Right lobe of liver (tissue), 6 donors: ENCODE results near the gene RELL2. TPM values are rescaled to one million over a fixed set of nuclear protein-coding genes. Genes with fewer than 3 reads are reported as not detected.

Source experiments
- ATAC-seq, 4 donors: fragments of 200-7000 bp; cut with Tn5 transposase; one replicate each; pipeline ENCODE4 v1.9.1; 2020; ENCODE audit warnings: mild to moderate bottlenecking in 4 of 4, moderate library complexity in 4 of 4
- DNase-seq, 3 donors: peaks; one replicate each; pipeline ENCODE4 v3.0.0-alpha.2; 2020
- H3K27ac ChIP-seq, 3 donors: fragments of 200-600 bp; one replicate each; pipeline ENCODE4 v1.8.0; 2022
- H3K27me3 ChIP-seq, 2 donors: fragments of 200-600 bp; one replicate each; pipeline ENCODE4 v1.8.0; 2022
- H3K36me3 ChIP-seq, 4 donors: fragments of 200-600 bp; sonication (generic) in 1 of 4; one replicate each; pipeline versions ENCODE4 v1.5.1 to v1.8.0; 2017 to 2022; ENCODE audit warnings: control low read depth in 1 of 4
- H3K4me1 ChIP-seq, 4 donors: fragments of 200-600 bp; sonication (generic) in 1 of 4; one replicate each; pipeline versions ENCODE4 v1.5.1 to v1.8.0; 2017 to 2022; ENCODE audit warnings: control low read depth in 1 of 4
- H3K4me3 ChIP-seq, 3 donors: fragments of 200-600 bp; one replicate each; pipeline ENCODE4 v1.8.0; 2022
- H3K9me3 ChIP-seq, 4 donors: fragments of 200-600 bp; sonication (generic) in 1 of 4; one replicate each; pipeline versions ENCODE4 v1.5.1 to v1.8.0; 2017 to 2022; ENCODE audit warnings: control low read depth in 1 of 4
- CTCF ChIP-seq, 4 donors: fragments of 200-600 bp in 3 of 4; fragments of 450-650 bp in 1 of 4; IDR thresholded peaks; one replicate each; pipeline versions ENCODE4 v1.5.1 to v1.8.0; 2016 to 2022; ENCODE audit warnings: antibody characterized with exemption in 4 of 4, mild to moderate bottlenecking in 2 of 4
- POLR2A ChIP-seq: fragments of 450-650 bp; IDR thresholded peaks from one replicate; pipeline ENCODE4 v1.6.1; 2017; ENCODE audit warnings: antibody characterized with exemption, mild to moderate bottlenecking
- WGBS: methylation state at CpG from one replicate; pipeline ENCODE4 v1.1.6; 2018; ENCODE audit warnings: low coverage, low lambda C conversion rate; ENCODE audit not compliant: insufficient coverage; ENCODE audit errors: missing lambda C conversion rate; 5-methylcytosine and 5-hydroxymethylcytosine counted together
- intact Hi-C, 2 donors: fragments of 100-400 bp; cut with DNase I; formaldehyde crosslinking; loops; one replicate each; pipeline versions ENCODE4 v1.11.2 to v1.14.1; 2022
- total RNA-seq, 6 experiments: library from RNA; depleted of rRNA in 2 of 6; stranded (reverse); fragments of >200 nt in 2 of 6; fragmentation: NEBNext Ultra II Directional in 3 of 6; extraction: Animal tissue kit (Norgen Biotek cat#: 25700) in 3 of 6; gene quantifications; one replicate each; pipeline versions ENCODE4 v1.1.0 to v1.2.4, GENCODE V29; 2016 to 2023
- donor health status: DM: no; HTN: yes; CAD: no.
- donor health status: DM: no; HTN: no; CAD: no.
- donor health status: DM: no; HTN: no; CAD: no.
- donor health status: DM: no; HTN: yes; CAD: no.
- donor health status: DM: no; HTN: yes; CAD: no.

The RELL2 gene
- total RNA-seq, 6 experiments from 2014 or later, result 0.53 to 2.6 (median 1.2) TPM

GRCh38 chr5:141672841-141673813, 36.3 kb downstream of the RELL2 start:
- no peak overlapping the region for H3K4me3 ChIP-seq
- intact Hi-C loops, result no loop called here
- TF ChIP-seq CTCF (IDR thresholded peaks at IDR 0.05) (no peak), POLR2A (no peak)
- H3K36me3 ChIP-seq, result no peaks in the 10 kb centered on the region
- 52% methylated on average over 6 of the region's 19 CpGs for WGBS
- ATAC-seq (no peak), DNase-seq (no peak)
- H3K9me3 ChIP-seq, result no peaks in the 10 kb centered on the region
- no peak overlapping the region for H3K27ac ChIP-seq
- H3K27me3 ChIP-seq, result no peaks in the 10 kb centered on the region
- peaks cover 0 to 14% (median 4%) of the 10 kb centered on the region in 4 donors for H3K4me1 ChIP-seq

- ATAC-seq (no peak), DNase-seq (no peak)
- TF ChIP-seq CTCF (IDR thresholded peaks at IDR 0.05), result no peak
- TF ChIP-seq POLR2A, result no peak
- Histone ChIP-seq H3K27me3 (no peaks in the 10 kb centered on the region), H3K27ac (no peak overlapping the region), H3K4me3 (no peak overlapping the region), H3K36me3 (no peaks in the 10 kb centered on the region), H3K9me3 (no peaks in the 10 kb centered on the region), H3K4me1 (no peaks in the 10 kb centered on the region)
- WGBS, result 66% methylated on average over 5 of the region's 5 CpGs
- intact Hi-C loops, result no loop called here
These were observed 38.0 kb downstream of the RELL2 start for GRCh38 chr5:141674747-141675146.

- no peak overlapping the region for H3K27ac ChIP-seq
- no peaks in the 10 kb centered on the region for H3K27me3 ChIP-seq
- no peak overlapping the region for H3K4me3 ChIP-seq
- H3K4me1 ChIP-seq, result no peaks in the 10 kb centered on the region
- intact Hi-C loops, result no loop called here
- TF ChIP-seq POLR2A (no peak), CTCF (IDR thresholded peaks at IDR 0.05) (no peak)
- no peak for ATAC-seq
- no peaks in the 10 kb centered on the region for H3K9me3 ChIP-seq
- 83% methylated on average over 4 of the region's 4 CpGs for WGBS
- DNase-seq, result no peak
- H3K36me3 ChIP-seq, result no peaks in the 10 kb centered on the region
These were observed 38.9 kb downstream of the RELL2 start for GRCh38 chr5:141675672-141676071.

- no peaks in the 10 kb centered on the region for H3K36me3 ChIP-seq
- ATAC-seq, result no peak
- H3K4me3 ChIP-seq, result no peak overlapping the region
- H3K27me3 ChIP-seq, result no peaks in the 10 kb centered on the region
- H3K27ac ChIP-seq, result no peak overlapping the region
- peaks cover 0 to 6% (median under 1%) of the 10 kb centered on the region in 4 donors for H3K4me1 ChIP-seq
- no peak for TF ChIP-seq POLR2A
- no peak for TF ChIP-seq CTCF (IDR thresholded peaks at IDR 0.05)
- no peak for DNase-seq
- intact Hi-C loops, result no loop called here
- H3K9me3 ChIP-seq, result no peaks in the 10 kb centered on the region
These were observed 40.6 kb downstream of the RELL2 start for GRCh38 chr5:141677415-141677814.
